ENCODE results near the gene FGF5. TPM values are rescaled to one million over a fixed set of nuclear protein-coding genes. Genes with fewer than 3 reads are reported as not detected.
A peak's percentile ranks its signal among the peaks of the same experiment; 100 is the strongest.

FGF5 gene
- total RNA-seq, 2 experiments from 2014 or later = not detected

DNA sequence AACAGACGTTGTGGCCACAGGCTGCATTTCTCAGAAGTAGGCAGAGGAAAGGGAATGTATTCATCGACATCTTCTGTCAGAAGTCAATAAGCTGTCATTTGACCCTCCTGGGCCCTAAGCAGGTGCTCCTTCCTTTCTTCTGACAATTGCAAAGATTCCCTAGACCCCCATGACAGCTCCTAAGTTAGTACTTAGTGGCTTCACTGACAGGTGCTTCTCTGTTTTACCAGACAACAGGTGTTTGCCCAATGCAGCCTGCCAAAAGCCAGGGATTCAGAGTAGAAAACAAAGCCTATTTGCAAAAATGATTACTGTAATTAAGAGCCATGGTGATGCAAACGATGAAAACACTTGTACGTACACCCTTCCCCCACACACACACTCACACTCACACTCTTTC lies 7.5 kb upstream of the FGF5 start:
- Mint-ChIP-seq H3K36me3 (no peaks in the 10 kb centered on the region), H3K4me3 (no peak overlapping the region), H3K4me1 (ENCODE audit: low read depth) (no peaks in the 10 kb centered on the region), H3K9me3 (no peaks in the 10 kb centered on the region), H3K27ac (no peak overlapping the region), H3K27me3 (peaks cover 31% of the 10 kb centered on the region)
- ChIA-PET POLR2A (no interaction called here), CTCF (interaction anchor here (0.6 to 1.3 kb wide), 3 partner anchors 27 to 1307 kb away, joined by 3 read pairs; no protein-coding TSS in a partner anchor)
- intact Hi-C loops (cut with micrococcal nuclease) = no loop called here
- DNase-seq = no peak

DNA sequence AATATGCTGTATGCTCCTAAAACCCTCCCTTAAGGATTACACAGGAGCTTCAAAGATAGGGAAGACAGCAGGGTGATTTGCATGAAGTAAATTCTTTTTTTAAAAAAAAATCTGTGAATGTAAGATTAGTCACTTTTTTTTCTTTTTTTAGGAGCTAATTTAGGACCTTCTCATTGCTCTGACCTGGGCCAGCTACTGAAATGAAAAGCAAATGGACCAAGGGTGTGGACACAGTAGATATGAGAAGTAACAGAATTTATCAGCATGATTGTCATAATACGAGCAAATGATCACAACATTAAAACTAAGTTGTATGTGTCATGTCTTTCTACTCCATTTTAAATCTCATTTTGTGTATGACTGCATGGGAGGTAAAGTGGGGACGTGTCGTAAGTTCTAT lies 6.6 kb upstream of the FGF5 start:
- DNase-seq = no peak
- Mint-ChIP-seq H3K4me3 (no peak overlapping the region), H3K36me3 (no peaks in the 10 kb centered on the region), H3K9me3 (no peaks in the 10 kb centered on the region), H3K27ac (no peak overlapping the region), H3K4me1 (ENCODE audit: low read depth) (no peaks in the 10 kb centered on the region), H3K27me3 (peaks cover 37% of the 10 kb centered on the region)
- intact Hi-C loops (cut with micrococcal nuclease) = no loop called here
- CTCF ChIA-PET = interaction anchor here (0.6 to 1.3 kb wide), 2 partner anchors 28 to 38 kb away, joined by 3 read pairs; no protein-coding TSS in a partner anchor
- POLR2A ChIA-PET = no interaction called here

DNA sequence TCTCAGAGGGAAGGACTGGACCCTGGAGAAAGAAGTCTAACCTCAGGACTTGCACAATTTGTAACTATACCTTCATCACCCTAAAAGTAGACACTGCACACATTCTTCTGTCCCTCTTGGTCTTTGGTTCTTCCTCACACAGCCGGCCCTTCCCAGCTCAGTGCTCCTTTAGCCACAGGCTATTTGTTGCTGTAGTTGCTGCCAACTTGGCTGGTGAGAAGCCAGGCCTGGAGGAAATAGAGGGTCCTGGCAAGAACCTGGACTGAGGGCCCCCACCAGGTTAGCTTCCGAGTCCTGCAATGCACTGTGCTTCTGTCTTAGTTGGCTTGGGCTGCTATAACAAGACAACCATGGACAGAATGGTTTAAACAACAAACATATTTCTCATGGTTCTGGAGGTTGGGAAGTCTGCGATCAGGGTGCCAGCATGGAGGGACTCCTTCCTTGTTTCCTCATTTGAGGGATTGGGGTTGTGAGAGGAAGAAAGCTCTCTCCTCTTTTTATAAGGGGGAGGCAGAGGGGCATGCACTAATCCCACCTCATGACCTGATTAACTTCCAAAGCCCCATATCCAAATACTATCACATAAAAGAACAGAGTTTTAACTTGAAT lies 4.4 kb upstream of the FGF5 start:
- no peaks in the 10 kb centered on the region for H3K9me3 Mint-ChIP-seq
- H3K4me1 Mint-ChIP-seq (ENCODE audit: low read depth) = peaks cover 18% of the 10 kb centered on the region
- CTCF ChIA-PET = no interaction called here
- no peak overlapping the region for H3K4me3 Mint-ChIP-seq
- H3K27me3 Mint-ChIP-seq = peaks cover 47% of the 10 kb centered on the region
- intact Hi-C loops (cut with micrococcal nuclease) = no loop called here
- no peak overlapping the region for H3K27ac Mint-ChIP-seq
- H3K36me3 Mint-ChIP-seq = no peaks in the 10 kb centered on the region
- DNase-seq = no peak
- POLR2A ChIA-PET = no interaction called here

DNA sequence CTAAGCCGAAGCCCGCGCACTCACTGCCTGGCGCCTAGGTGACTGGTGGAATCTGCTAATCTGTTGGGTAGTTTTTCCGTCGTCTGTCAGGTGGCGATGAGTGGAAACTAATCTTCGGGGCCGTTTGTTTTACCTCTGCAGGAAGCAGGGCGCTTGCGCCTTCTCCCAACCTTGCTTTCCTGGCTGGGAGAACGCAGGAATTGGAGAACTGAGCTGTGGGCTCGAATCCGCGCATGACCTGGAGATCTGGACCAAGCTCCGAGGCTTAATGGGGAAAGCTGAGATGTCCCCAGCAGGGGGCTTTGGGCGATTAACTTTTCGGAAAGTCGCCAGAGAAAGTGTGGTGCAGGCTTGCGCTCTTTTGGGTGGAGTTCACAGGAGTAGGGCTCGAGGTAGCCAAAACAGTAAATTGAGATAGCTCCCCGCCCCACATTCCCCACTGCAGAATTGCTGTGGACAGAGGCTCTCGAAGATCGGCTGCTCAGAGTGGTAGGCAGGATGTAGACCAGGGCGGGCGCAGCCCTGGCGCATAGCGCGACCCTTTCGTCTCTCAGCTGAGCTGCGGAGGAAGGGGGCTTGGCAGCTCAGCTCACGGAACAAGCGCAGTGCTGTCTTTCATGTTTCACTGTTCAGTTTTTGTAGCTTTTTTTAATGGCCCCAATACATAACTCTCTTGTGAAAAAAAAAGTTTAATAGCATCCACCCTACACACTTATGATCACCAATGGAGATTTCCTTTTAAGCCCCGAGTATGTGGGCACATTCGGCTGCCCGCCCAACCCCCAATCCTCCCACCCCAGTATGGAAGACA lies 2.7 kb upstream of the FGF5 start:
- DNase-seq = no peak
- POLR2A ChIA-PET = no interaction called here
- H3K4me3 Mint-ChIP-seq = no peak overlapping the region
- no peaks in the 10 kb centered on the region for H3K9me3 Mint-ChIP-seq
- peaks cover 57% of the 10 kb centered on the region for H3K27me3 Mint-ChIP-seq
- no peaks in the 10 kb centered on the region for H3K36me3 Mint-ChIP-seq
- CTCF ChIA-PET = no interaction called here
- intact Hi-C loops (cut with micrococcal nuclease) = no loop called here
- H3K27ac Mint-ChIP-seq = no peak overlapping the region
- H3K4me1 Mint-ChIP-seq (ENCODE audit: low read depth) = peaks cover 25% of the 10 kb centered on the region

DNA sequence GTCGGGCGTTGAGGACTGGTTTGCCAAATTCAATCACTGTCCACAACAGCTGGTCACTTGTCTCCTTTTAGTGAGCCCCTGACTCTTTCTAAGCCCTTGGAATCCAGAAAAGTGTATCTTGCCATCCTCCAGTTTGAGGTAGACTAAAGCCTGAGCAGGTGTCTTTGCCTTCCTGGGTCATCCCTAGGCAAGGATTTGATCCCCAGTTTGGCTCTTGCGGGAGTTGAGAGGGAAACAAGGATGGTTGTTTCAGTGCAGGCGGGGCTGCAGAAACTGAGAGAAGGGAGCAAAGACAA lies 2.2 kb upstream of the FGF5 start:
- Mint-ChIP-seq H3K36me3 (no peaks in the 10 kb centered on the region), H3K4me3 (no peak overlapping the region), H3K4me1 (ENCODE audit: low read depth) (peaks cover 25% of the 10 kb centered on the region), H3K27ac (no peak overlapping the region), H3K9me3 (no peaks in the 10 kb centered on the region), H3K27me3 (peaks cover 63% of the 10 kb centered on the region)
- ChIA-PET CTCF (no interaction called here), POLR2A (no interaction called here)
- no peak for DNase-seq
- intact Hi-C loops (cut with micrococcal nuclease) = no loop called here

DNA sequence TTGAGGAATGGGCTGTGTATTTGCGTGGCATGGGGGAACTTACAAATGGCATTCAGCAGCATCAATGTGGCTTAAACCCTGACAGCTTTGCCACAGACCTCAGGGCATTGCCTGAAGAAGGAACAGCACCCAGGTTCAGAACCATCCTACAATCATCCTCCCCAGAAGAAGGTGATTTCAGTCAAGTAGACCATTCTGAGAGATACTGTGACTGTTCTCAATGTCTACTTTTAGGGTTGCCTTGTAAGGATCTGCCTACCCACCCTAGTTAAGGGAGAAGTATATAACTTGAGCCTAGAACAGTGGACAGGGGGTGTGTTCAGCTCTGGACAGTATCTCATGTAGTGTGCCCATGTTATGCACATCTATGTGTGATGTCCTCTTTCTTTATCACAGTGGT lies 1.6 kb upstream of the FGF5 start:
- DNase-seq = no peak
- ChIA-PET CTCF (interaction anchor here (0.7 kb wide), 1 partner anchor 49 kb away, joined by 4 read pairs; no protein-coding TSS in a partner anchor), POLR2A (no interaction called here)
- Mint-ChIP-seq H3K27ac (no peak overlapping the region), H3K36me3 (no peaks in the 10 kb centered on the region), H3K4me1 (ENCODE audit: low read depth) (peaks cover 25% of the 10 kb centered on the region), H3K27me3 (peaks cover 67% of the 10 kb centered on the region), H3K9me3 (no peaks in the 10 kb centered on the region), H3K4me3 (no peak overlapping the region)
- intact Hi-C loops (cut with micrococcal nuclease) = loop anchor here (5.0 kb wide), 1 partner anchor 72 kb away; the partner anchor contains the start of gene CFAP299

DNA sequence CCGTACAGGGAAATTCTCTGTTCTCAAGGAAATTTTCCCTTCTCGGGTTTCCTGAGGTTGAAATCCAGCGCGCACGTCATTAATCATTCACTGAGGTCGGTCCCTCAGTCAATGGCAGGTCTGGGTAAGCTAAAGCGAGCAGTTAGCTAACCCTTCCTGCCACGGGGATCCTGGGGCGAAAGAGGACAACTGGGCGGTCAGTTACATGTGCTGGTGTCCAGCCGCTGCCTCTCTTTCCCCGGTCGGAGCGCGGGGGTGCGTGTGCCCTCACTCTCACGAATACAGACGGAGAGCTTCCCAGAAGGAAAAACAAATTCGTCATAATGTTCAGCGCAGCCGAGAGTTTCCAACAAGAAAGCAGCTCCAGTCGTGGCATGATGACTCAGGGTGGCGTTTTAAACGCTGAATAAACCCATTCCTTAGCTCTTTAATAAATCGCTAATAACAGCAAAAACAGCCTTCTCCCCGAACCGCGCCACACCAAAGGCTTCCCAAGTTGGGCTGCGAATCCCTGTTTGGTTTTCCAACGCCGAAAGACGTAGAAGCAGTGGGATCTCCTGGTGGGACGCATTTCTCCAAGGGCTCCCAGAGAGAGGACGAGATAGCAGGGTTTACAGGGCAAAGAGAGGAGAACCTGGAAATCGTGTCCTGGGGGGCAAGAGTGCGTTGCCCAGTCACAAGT lies 752 bp upstream of the FGF5 start:
- intact Hi-C loops (cut with micrococcal nuclease) = loop anchor here (5.0 kb wide), 1 partner anchor 72 kb away; the partner anchor contains the start of gene CFAP299
- POLR2A ChIA-PET = no interaction called here

DNA sequence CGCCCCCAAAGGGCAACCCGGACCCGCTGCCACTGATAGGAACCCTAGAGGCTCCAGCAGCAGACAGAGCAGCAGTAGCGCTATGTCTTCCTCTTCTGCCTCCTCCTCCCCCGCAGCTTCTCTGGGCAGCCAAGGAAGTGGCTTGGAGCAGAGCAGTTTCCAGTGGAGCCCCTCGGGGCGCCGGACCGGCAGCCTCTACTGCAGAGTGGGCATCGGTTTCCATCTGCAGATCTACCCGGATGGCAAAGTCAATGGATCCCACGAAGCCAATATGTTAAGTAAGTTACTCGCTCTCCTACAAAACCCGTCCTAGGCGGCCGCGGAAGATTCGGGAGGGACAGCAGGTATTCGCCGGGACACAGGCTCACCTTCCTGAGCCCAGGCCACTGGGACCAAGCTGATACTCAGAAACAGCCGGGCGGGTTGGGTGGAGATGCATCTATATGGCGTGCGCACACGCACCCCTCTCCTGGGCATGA lies 477 bp downstream of the FGF5 start:
- Mint-ChIP-seq H3K9me3 (no peaks in the 10 kb centered on the region), H3K4me1 (ENCODE audit: low read depth) (peaks cover 25% of the 10 kb centered on the region), H3K36me3 (no peaks in the 10 kb centered on the region), H3K27me3 (peaks cover 77% of the 10 kb centered on the region), H3K27ac (no peak overlapping the region), H3K4me3 (peak overlapping the region; percentile 65)
- ChIA-PET CTCF (no interaction called here), POLR2A (no interaction called here)
- intact Hi-C loops (cut with micrococcal nuclease) = loop anchor here (5.0 kb wide), 1 partner anchor 70 kb away; the partner anchor contains the start of gene CFAP299
- DNase-seq = peak; percentile 17

More for the DNA sequence above, 752 bp upstream of the FGF5 start:
- no peak overlapping the region for H3K27ac Mint-ChIP-seq
- no peaks in the 10 kb centered on the region for H3K9me3 Mint-ChIP-seq
- H3K4me3 Mint-ChIP-seq = peak overlapping the region; percentile 65
- DNase-seq = no peak
- peaks cover 71% of the 10 kb centered on the region for H3K27me3 Mint-ChIP-seq
- no peaks in the 10 kb centered on the region for H3K36me3 Mint-ChIP-seq
- H3K4me1 Mint-ChIP-seq (ENCODE audit: low read depth) = peaks cover 25% of the 10 kb centered on the region
- CTCF ChIA-PET = no interaction called here

DNA sequence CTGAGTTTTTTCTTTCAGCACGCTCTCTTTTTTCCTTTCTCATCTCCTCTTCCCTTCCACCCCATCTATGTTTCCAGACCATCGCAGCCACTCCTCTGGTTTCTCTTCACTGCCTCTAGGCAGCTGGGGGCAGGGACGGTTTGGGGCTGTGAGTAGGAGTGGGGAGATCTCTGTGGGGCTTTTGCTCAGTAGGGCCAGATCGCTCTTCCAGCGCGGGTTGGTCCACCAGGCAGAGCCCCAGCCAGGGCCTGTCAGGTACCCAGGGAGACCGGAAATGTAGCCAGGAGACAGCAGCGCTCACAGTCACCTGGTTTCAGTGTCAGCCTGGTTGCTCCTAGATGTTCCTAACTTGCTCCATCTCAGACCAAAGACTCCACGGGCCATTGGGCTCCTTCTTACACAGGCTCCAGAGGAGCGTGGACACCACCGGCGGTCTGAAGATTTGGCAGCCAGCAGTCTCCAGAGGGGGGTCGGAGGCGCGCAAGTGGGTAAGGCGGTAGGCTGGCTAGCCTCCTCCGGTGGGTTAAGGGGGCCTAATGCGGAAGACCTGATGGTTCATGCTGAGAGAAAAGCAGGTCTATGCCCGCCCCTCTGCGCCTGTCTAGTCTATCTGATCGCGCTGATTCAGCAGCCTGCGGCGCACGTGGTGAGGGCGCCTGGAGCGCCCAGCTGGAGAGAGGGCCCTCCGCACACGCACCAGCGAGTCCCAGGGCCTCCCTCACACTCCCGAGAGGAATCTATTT lies 1.8 kb downstream of the FGF5 start:
- CTCF ChIA-PET = interaction anchor here (1.3 kb wide), 1 partner anchor 48 kb away, joined by 3 read pairs; no protein-coding TSS in a partner anchor
- H3K4me3 Mint-ChIP-seq = no peak overlapping the region
- peaks cover 25% of the 10 kb centered on the region for H3K4me1 Mint-ChIP-seq (ENCODE audit: low read depth)
- H3K9me3 Mint-ChIP-seq = no peaks in the 10 kb centered on the region
- no peaks in the 10 kb centered on the region for H3K36me3 Mint-ChIP-seq
- DNase-seq = peak; percentile 12
- intact Hi-C loops (cut with micrococcal nuclease) = loop anchor here (5.0 kb wide), 1 partner anchor 69 kb away; the partner anchor contains the start of gene CFAP299
- POLR2A ChIA-PET = no interaction called here
- H3K27me3 Mint-ChIP-seq = peaks cover 74% of the 10 kb centered on the region
- H3K27ac Mint-ChIP-seq = no peak overlapping the region

DNA sequence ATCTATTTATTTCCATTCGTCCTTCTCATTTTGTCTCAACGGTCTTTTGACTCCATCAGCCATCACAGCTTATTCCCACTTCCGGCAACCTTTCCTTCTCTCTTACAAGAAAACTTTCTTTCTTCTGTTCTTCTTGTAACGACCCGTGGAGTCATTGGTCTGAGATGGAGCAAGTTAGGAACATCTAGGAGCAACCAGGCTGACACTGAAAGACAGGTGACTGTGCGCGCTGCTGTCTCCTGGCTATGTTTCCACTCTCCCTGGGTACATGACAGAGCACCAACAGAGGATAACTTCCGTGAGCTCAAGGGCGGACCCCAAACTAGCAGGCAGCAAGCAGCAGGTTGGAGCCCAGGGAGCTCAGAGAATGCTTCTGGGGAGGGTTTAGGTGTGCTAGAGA lies 2.5 kb downstream of the FGF5 start:
- Mint-ChIP-seq H3K36me3 (no peaks in the 10 kb centered on the region), H3K27me3 (peaks cover 69% of the 10 kb centered on the region), H3K4me3 (no peak overlapping the region), H3K4me1 (ENCODE audit: low read depth) (peaks cover 25% of the 10 kb centered on the region), H3K9me3 (no peaks in the 10 kb centered on the region), H3K27ac (no peak overlapping the region)
- ChIA-PET POLR2A (no interaction called here), CTCF (interaction anchor here (1.3 kb wide), 1 partner anchor 48 kb away, joined by 3 read pairs; no protein-coding TSS in a partner anchor)
- intact Hi-C loops (cut with micrococcal nuclease) = loop anchor here (5.0 kb wide), 1 partner anchor 68 kb away; the partner anchor contains the start of gene CFAP299
- DNase-seq = no peak

DNA sequence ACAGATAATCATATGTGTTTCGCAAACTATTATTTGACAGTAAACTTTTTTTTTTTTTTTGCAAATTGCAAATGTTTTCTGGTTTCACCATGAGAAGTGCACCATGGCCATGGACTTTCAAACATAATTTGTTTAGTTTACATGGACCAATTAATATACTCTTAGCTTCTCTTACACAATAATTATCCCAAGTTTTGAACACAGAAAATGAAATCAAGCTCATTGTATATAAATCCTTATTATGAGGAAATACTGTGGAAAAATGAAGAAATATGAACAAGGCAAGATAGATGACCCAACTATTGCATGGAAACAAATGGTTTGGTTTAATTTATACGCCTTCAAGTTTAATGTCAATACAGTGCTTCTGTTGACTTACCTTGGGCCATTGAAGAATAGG lies 3.9 kb downstream of the FGF5 start:
- Mint-ChIP-seq H3K4me3 (no peak overlapping the region), H3K4me1 (ENCODE audit: low read depth) (peaks cover 24% of the 10 kb centered on the region), H3K9me3 (no peaks in the 10 kb centered on the region), H3K27me3 (peaks cover 58% of the 10 kb centered on the region), H3K36me3 (no peaks in the 10 kb centered on the region), H3K27ac (no peak overlapping the region)
- ChIA-PET CTCF (interaction anchor here (0.6 kb wide), 1 partner anchor 67 kb away, joined by 3 read pairs; no protein-coding TSS in a partner anchor), POLR2A (no interaction called here)
- intact Hi-C loops (cut with micrococcal nuclease) = no loop called here
- DNase-seq = no peak

DNA sequence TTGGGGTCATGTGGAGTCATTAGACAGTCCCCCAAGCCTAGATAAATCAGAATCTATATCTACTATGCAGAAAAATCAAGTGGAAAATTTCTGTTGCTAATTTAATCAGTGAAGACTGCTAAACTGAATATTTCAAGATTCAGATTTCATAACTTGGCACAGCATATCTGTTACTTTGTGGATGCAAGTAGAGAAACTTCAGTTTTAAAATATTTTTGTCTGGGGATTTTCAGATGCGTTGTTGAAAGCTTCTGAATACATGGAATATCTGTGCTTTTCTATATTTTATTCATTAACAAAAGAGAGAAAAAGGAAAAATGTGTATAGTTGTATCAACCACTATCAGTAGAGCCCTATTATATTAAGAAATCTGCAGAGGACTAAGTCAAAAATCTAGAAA lies 4.4 kb downstream of the FGF5 start:
- Mint-ChIP-seq H3K27me3 (peaks cover 52% of the 10 kb centered on the region), H3K4me3 (no peak overlapping the region)
- intact Hi-C loops (cut with micrococcal nuclease) = no loop called here

More for the DNA sequence above, 4.4 kb downstream of the FGF5 start:
- CTCF ChIA-PET = no interaction called here
- H3K27ac Mint-ChIP-seq = no peak overlapping the region
- H3K9me3 Mint-ChIP-seq = no peaks in the 10 kb centered on the region
- H3K36me3 Mint-ChIP-seq = no peaks in the 10 kb centered on the region
- DNase-seq = no peak
- peaks cover 19% of the 10 kb centered on the region for H3K4me1 Mint-ChIP-seq (ENCODE audit: low read depth)
- POLR2A ChIA-PET = no interaction called here
